DMS53 treated with DMSO at 0.1 percent for 48 hours (cell line): Measurements from ENCODE around the gene SNAP25.

ENCODE experiments used
- DNase-seq: peaks from one replicate; lab custom pipeline; 2025; ENCODE audit not compliant: unreplicated experiment; lab: John Stamatoyannopoulos, UW

SNAP25 gene

DNA sequence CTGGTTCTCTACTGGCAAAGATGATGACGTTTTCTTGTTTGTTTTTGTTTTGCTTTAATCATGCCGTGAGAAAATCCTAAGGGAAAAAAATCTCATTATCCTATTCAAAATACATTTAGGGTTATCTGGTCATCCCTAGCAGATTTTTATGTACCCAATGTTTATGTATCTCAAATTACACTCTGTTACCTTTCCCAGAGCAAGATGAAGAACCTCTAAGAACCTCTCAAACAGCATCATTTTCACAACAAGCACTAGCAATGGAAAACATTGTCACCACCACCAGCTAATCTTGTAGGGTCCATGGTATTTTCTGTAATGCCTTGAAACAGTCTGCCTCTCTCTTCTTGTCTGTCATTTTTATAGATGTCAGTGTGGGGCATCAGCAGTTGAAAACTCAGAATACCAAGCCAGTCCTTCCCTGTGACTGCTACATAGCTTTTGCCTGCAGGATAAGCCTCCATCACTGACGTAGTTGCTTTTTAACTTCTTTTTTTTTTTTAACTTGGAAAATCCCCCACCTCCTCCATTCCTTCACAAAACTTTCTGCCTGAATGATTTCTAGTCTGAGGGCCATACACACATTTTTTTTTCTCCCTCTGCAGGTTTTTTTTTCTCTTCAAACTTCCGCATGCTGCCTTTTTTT, 2.4 kb upstream of the SNAP25 start:
- peak; percentile 38 for DNase-seq

DNA sequence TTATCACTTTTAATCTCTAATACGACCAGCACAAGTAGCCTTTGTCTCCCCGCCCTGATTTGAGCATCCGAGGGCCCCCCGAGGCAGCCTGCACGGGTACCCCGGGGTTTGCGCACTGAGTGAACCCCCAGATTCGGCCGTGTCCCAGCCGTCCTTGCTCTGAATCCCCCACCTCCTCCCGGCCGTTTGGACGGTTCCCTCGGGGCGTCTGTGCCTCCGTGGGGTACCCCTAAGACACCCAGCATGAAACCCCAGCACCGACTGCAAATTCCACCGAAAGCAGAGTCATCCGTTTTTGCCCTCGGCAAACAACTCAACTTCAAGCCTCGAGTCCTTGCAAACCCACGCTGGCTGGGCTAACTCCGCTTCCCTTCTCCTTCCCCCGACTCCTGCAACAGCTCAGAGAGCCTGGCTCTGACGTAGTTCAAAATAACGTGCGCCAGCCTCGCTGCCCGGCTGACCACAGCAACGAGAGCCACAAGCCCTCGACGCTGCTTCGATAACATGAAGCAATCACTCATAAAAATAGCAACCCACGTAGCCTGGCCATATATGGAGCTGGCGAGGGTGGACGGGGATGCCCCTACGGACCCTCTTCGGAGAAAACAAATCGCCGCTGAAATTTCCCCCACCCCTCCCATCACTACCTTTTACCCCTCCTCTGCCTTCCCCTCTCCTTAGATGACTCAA, 764 bp upstream of the SNAP25 start:
- peak; percentile 95 for DNase-seq

DNA sequence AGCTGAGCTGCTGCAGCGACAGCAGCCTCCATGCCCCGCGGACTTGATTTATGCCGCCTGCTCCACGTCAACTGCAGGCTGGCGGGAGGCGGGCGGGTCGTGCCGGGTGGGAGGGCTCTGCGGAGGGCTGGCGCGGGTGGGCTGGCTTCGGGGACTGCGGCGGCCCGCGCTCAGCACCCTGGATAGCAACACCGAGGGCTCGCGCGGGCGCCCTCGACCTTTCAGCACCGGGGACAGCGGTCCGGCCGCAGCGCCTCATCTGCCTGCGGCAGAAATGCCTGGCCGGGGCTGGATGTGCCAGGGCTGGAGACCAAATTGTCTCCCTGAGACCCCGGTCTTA, 792 bp downstream of the SNAP25 start:
- DNase-seq, result peak; percentile 50

DNA sequence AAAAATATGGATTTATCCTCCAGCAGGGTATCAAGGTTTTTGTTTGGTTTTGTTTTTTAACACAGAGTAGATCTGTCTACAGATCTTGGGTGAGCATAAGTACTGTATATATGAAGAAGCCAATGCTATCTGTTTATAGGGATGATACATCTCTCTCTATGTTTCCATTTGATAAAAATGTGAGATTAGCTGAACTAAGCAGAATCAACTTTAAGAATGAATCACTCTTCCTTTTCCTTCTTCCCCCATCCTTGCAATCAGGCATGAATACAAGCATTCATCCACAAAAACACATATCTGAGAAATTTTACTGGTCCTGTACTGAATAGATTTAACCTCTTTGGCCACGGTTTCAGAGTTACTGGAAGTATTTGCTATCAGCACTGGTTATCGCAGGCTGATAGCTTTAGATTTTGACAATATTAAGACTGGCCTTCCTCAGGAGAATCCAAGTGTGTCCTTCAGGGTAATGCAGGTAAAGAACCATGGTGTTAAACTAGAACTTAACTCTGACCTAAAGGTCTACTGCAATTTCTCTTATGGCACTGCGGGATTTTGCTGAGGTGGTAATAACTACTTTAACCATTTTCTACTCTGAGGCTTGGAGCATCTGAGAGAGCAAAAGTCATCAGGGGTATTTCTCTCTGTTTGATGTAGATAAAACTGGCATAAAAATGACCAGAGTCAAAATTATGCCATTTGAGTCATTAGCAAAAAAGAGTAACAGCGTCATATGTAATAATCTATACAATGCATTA, 1.5 kb downstream of the SNAP25 start:
- no peak for DNase-seq

DNA sequence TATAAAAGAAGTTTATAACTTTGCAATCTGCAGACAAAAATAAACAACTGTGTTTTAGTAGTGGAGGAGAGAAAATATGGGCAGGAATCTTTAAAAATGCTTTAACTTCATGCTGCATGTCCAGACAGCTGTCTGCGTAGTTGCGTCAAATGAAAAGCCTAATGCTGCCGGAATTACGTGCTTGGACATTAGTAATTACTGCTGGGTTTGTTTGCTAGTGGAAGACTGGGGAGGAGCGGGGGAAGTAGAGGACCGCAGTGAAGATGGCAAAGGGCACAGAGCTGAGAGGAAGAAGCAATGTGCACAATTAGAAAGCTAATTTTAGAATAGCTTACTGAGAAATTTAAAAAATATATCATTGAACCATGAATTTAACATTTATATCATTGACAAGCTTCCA, 2.4 kb downstream of the SNAP25 start:
- DNase-seq, result no peak

DNA sequence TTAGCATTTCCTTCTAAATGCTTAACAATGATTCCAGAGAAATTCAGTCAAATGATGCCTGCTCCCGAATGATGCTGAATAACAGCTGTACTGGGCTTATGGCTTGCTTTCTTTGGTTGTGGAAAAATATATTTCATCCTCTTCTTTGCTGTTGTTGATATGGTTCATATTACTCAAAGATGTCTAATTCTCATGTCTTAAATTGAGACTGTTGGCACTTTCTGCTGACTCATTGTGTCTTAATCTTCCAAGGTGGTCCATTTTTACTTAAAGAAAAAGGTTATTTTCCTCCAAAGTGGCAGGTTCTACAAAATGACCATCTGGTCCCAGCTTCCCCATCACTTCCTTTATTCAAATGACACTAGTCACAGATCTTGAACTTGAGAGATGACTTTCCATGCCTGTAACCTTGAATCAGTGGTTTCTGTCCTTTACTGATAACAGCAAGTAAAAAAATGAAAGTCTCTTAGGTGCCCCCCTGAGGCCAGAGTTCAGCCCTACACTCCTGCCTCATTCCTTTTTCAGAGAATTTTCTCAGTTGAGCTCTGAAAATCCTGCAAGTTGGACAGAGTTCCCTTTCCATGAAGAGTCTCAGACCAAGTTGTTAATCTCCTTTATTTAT, 6.9 kb downstream of the SNAP25 start:
- DNase-seq, result peak; percentile 48

DNA sequence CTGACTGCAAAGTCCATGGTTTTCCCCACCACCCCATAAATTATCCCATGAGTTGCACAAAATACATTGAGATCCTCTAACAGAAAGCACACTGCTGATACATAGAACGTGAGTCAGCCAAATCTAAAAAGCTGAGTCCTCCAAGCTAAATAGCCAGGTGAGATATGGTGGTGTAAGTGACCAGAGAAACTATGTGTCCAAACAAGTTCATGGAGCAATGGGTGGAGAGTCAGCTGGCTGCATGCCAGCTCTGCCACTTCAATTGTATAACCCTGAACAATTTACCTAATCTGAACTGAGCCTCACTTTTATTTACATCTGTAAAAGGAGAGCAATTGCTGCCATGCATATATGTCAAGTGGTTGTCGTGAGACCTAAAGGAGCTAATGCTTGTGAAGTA, 9.7 kb downstream of the SNAP25 start:
- peak; percentile 86 for DNase-seq

DNA sequence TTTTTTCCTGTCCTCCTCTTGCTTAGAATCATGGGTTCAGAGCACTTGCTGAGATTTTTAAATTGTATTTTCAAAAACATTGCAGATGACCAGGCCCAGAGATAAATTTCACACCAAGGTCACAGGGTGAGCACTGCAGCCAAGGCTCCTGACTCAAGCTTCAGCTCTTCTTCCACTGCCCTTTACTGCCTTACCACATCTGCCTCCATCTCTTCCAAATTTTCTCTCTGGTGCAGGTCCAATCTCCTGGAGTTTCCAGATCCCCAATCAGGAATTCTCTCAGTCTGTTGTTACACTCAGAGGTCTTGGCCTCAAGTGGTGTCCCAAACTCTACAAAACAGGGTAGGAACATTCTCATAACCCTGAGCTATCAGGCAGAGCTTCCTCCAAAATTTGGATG, 12.7 kb downstream of the SNAP25 start:
- no peak for DNase-seq

DNA sequence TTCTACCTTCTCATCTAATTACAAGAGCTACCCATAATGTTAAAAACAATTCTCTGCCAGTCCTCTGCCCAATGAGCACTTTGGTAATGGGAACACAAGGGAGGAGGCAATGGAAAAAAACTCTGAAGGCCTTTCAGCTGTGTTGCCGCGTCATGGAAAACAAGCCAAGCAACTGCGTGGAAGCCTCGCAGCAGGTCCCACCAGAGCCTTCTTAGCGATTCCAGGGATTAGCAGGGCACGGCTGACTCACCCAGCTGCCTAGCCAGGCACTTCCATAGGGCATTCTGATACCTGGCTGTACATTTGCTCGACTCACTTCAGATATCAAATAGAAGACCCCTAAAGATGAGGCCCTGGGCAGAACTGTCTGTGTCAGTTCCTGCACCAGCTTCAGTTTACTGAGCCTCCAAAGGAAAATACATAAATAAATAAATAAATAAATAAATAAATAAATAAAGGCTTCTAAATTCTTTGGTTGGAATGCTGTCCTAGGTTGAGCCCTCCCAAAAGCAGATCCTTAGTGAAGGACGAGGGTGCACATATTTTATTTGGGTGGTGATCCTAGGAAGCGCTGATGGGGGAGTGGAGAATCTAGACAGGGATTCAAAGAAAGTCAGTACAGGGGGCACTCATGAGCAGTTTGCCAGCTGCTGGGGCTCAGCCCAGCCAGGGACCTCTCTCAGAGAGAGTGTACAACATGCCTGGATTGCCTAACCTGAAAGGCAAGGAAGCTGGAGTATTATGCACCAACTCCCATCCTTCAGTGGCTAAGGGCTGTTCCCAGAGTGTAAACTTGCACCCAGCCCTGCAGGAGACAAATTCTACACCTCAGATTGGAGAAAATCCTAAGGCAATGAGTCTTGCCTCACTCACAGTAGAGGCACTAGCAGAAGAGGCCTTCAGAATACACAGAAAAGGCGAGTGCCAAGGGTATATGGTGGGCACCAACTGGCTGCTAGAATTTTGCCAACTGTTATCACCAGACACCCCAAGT, 18.2 kb downstream of the SNAP25 start:
- DNase-seq, result no peak

DNA sequence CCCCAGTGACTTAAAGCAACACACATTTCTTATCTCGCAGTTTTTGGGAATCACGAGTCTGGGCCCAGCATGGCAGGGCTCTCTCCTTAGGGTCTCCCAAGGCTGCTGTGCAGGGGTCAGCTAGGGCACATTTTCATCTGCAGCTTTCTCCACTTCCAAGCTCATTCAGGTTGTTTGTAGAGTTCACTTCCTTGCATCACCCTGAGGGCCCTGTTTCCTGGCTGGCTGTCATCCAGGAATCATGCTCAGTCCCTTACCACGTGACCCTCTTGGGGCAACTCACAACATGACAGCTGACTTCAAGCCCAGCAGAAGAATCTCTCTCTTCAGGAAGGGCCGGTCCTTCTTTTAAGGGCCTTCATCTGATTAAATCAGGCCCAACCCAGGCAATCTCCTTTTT, 21.3 kb downstream of the SNAP25 start:
- DNase-seq, result peak; percentile 91

DNA sequence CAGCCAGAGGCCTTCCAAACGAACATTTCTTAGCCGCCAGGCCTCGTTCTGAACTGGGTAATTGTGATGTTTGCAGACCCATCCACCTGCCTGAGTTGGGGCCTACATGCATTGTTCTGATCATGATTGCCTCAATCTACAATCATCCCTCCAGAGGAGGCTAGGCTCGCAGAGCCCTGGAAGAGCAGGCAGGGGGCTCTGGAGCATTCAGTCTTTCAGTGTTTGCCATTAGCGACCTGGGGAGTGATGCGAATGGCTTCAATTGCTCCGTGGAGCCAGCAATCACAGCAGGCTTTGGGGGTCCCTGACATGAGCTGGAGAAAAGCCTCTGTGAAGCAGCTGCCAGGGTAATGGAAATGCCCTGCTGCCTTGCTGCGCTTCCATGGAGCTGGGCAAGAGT, 22.0 kb downstream of the SNAP25 start:
- DNase-seq, result no peak

DNA sequence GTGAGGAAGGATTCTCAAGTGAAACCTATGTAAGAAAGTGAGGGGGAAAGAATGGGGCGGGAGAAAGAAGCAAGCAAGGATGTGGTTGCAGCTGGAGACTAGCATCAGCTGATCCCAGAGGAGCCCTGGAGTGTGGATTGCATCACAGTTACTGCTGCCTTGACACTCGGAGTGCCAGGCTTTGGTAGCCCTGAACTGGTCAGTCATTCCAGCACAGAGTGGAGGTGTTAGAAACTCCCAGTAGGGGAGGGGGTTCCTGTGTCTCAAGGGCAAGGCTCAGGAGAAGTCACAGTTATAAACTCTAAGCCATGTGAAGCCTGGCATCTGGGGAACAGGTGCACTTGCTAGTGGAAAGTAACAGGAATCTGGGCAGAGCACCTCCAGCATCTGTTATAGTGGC, 23.5 kb downstream of the SNAP25 start:
- DNase-seq, result no peak

DNA sequence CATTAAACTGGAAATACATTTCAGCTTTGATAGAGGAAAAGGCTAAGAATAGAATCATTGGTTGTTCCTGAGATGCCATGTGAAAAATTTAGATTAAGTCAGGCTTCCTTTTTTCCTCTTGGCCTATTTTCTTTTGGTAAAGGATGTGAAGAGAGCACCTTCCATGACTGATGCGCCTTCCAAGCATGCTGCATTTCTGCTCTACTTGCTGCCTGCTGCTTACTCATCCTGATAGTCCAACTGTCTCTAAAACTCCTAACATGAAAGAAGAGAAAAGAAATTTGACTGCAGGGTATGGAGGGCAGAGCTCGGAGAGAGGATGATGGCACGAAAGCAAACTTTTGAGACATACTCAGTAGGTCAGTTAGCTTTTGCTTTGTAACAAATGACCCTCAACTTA, 28.8 kb downstream of the SNAP25 start:
- DNase-seq, result no peak

DNA sequence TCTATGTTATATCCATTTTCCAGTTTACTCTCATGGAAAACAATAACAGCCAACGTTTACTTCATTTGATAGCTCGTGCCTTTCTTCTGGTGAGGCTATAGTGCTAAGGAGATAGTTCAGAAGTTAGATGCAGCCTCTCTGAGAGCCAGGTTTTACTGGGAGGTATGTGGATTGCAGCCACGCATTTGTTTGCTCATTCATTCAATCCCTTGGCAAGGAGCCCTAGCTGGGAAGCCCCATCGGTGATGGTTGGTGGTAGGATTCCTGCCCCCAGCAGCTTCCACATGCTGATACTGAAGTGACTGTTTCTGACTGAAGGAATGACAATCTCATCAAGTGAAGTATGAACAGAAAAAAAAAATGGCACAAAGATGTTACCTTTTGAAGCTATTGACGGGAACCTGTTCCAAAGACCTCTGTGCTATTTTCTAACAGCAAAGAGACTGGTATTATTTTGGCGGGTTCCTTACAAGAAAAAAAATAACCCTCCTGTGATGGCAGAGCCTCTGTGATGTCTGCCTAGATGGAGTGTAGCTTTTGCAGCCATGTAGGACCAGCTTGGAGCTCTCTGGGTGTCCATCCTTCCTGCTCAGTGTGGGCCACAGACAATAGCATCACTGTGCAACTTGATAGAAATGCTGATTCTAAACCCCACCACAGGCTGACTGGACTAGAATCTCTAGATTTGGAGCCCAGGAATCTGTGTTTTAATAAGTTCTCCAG, 30.6 kb downstream of the SNAP25 start:
- DNase-seq, result peak; percentile 33

DNA sequence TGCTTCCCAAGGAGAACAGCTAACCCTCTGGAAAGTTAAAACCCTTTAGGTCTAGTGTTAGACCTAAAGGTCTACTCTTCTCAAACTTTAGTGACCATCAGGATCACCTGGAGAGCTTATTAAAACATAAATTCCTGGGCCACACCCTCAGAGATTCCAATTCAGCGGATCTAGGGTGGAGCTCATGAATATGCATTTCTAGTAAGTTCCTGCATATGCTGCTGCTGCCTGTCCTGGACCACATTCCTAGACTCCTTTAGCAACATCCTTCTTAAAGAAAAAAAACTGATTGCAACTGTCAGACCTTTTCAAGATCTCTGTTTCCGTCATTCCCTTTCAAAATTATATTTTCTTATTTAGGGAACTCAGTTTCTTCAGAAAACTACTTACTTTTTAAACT, 31.2 kb downstream of the SNAP25 start:
- DNase-seq, result no peak

DNA sequence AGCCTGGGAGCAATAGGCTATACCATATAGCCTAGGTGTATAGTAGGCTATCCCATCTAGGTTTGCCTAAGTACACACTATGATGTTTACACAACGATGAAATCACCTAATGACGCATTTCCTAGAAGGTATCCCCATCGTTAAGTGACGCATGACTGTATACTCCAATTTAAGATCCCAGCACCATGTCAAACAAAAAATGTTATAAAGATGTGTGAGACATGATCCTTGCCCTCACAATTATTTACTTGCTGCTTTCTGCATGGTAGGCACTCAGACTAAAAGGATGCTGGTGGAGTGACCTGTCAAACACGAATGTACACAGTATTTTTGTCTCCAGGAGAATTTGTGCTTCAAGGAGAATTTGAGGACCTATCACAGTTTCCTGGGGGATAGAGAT, 32.3 kb downstream of the SNAP25 start:
- DNase-seq, result peak; percentile 99

DNA sequence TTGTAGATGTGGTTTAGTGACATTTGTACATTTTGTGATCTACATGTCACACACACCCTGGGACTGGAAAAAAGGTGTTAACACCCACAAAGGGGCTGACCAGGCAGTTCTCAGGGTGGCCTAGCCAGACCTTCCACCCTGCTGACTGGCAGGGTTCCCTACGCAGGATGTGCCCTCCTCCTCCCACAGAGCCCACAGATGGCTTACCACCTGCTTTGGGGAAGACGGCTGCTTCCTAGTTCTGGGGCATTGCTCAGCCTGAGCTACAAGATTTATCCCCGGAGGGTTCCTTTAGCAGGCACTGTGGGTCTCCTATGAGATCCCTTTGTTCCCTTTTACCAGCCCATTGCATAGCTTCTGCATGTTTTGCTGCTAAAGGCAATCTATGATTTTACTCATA, 35.1 kb downstream of the SNAP25 start:
- DNase-seq, result no peak

DNA sequence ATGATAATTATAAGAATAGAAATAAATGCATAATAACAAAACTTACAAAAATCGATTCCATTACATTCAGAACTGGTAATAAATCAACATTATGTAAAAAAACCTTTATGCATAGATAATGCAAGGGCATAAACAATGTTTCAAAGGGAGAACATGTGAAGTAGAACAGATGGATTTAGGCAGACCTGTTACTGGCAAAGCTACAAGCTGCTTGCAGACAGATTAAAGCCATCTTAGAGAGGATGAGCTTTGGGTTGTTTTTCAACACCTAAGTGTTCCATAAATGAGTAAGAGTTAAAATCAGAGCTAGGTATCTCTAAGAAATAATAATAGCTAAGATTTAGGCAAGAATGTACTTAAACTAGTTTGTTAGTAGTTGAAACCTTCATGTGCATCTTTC, 37.2 kb downstream of the SNAP25 start:
- DNase-seq, result no peak

DNA sequence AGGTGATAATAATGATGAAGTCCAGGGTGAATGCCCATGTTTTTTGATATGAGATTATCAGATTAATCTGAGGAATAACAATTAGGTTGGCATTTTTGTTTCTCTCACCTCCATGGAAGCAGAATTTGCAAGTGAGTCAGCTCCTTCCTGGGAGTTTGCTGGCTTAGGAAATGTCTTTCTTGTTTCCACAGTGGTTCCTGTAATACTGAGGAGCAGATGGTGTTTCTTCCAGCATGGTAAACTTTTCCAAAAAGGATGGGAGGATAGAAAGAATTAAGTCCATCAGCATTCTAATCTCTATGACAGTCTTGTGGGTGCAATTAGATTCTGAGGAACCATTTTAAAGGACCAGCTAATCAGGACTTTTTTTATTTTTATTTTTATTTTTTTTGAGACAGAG, 40.5 kb downstream of the SNAP25 start:
- no peak for DNase-seq

DNA sequence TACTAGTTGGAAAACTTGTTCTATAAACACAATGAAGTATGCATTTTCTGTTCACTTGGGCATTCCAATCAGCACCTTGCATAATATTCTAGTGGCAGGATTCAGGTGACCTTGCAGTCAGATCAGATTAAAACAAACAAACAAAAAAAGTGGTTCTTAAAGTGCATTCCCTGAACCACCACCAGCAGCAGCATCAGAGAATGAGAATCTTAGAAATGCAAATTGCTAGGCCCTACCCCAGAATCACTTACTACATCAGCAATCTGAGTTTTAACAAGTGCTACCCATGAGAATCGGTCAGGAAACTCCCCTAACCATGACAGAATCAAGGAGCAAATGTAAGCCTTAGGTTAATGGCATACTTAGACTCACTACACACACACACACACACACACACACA, 41.7 kb downstream of the SNAP25 start:
- DNase-seq, result no peak
